Epithelial cell of prostate (primary cell): Measurements from ENCODE around the gene UMODL1.

Source experiments
- DNase-seq: peaks from one replicate; pipeline ENCODE4 v3.0.0-alpha.2; 2011; ENCODE audit warnings: low read depth, low spot score
- H3K27ac ChIP-seq: fragments of 450-650 bp; 2 replicates; pipeline ENCODE4 v1.5.1; 2017; ENCODE audit warnings: mild to moderate bottlenecking

The UMODL1 gene

DNA sequence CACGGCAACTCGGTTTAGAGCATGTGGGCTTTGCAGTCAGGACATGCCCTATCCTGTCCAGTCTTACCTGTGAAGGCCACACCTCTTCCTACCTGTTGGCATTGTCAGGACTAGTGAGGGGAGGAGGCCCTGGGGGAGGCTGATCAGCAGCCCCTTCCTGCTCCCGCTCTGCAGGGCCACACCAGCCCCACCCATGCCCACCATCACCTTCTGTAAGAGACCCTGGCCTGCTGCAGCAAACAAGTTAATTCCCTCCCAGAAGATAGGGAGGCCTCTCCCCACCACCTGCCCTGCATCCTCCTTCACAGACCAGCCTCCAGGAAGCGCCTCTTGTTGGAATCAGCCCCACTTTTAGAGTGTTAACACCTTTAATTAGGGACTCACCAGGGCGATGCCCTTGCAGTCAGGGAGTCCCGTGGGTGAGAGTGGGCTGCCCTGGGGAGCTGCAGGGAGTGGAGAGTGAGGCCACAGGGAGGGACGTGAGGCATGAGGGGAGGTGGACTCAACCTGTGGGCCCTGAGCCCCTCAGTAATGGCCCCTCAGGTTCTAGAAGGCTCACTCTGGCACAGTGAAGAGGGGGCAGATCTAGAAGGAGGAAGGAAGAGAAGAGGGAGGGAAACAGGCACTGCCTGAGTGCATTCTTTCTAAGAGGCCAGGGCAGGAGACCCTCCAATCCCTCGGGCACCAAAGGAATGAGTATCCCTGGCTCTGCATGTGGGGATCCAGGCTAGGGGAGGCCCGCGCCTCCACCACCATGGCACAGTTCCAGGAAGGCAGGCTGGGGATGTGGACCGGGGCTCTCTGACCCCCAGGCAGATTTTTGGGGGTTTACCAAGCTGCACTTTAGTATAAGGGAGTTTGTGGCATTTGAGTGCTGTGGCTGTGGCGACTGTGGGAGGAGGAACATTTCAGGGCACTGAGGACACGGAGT is 8.2 kb downstream of the UMODL1 start:
- no peak for DNase-seq
- no peak overlapping the region for H3K27ac ChIP-seq

DNA sequence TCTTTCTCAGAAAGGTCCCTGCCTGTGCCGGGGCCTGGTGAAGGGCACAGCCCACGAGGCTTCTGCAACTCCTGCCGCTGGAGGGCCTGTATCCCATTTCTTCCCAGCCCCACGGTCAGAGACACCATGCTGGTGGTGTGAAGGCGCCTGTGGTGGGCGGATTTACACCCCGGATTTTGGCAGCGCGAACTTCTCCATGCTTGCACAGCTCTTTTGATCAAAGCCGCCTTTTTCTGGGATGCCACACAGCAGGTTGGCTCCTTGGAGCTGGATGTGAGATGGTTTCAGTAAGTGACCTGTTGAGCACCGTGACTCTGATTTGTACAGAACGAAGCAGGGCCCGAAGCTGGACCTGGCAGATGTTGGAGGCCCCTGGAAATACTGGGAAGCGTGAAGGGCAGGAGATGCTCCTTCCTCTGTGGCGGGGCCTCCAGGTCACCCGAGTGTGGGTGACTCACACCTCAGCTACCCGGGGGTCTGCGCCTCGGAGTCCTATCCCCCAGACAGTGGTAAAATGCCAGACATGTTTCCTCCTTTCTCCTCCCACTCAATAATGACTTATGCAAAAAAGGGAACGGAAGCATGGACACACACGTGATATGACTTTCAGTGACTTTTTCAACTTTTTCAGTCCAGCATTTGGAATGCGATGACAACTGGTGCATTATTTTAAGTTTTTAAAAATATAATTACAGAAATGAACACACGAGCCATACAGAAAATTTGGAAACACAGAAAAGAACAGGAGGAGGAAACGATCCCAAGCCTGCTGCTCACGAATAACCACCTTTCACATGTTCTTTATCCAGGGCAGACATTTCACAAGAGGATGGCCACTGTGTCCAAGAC is 9.0 kb downstream of the UMODL1 start:
- DNase-seq: no peak
- no peak overlapping the region for H3K27ac ChIP-seq

DNA sequence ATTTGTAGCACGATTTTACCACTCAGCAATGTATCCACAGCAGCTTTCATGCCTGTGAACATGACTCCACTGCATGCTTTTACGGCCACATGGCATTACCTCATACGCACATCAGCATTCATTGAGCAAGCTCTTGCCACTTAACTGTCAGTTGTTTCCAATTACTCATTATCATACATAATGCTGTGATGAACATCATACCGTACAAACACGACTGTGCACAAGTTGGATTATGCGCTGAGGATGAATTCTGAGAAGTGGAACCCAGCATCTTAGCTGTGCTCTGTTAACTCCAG is 9.6 kb downstream of the UMODL1 start:
- no peak for DNase-seq
- H3K27ac ChIP-seq: no peak overlapping the region

DNA sequence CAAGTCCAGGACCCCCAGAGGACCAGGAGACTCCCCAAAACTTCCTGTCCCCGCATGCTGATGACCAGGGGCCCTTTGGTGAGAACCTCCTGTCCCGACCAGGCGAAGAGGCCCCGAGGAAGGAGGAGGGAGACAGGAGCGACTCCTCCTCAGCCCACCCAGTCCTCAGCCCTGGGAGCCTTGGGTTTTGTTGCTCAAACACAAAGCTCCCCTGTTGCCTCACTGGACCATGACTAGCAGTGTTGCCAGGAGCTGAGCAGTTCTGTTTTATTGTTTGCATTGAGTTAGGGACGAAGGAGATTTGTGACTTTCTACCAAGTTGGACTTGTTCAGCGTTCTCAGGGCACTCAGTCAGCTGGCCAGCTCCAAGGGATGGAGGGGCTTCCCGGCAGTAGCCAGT is 10.0 kb downstream of the UMODL1 start:
- DNase-seq: no peak
- H3K27ac ChIP-seq: no peak overlapping the region

DNA sequence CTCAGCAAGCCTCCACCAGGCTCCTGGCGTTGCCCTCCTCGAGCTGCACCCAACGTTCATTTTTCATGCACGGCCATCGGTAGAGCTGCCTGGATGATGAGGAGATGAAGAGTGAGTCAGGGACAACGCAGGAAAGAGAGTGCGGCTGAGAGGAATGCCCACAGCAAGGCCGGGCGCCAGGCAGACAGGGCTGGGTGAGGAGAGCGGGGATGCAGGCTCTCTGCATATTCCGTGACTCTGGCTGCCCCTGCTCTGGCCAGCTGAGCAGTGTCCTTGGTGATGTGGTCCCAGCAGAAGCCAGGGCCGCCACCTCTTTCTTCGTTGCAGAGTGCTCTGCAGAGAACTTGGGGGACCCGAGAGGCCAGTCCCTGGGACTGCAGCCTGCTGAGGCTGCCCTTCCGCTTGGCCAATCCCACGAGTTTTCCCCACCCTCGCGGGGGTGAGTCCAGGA is 10.8 kb downstream of the UMODL1 start:
- DNase-seq: no peak
- H3K27ac ChIP-seq: no peak overlapping the region

DNA sequence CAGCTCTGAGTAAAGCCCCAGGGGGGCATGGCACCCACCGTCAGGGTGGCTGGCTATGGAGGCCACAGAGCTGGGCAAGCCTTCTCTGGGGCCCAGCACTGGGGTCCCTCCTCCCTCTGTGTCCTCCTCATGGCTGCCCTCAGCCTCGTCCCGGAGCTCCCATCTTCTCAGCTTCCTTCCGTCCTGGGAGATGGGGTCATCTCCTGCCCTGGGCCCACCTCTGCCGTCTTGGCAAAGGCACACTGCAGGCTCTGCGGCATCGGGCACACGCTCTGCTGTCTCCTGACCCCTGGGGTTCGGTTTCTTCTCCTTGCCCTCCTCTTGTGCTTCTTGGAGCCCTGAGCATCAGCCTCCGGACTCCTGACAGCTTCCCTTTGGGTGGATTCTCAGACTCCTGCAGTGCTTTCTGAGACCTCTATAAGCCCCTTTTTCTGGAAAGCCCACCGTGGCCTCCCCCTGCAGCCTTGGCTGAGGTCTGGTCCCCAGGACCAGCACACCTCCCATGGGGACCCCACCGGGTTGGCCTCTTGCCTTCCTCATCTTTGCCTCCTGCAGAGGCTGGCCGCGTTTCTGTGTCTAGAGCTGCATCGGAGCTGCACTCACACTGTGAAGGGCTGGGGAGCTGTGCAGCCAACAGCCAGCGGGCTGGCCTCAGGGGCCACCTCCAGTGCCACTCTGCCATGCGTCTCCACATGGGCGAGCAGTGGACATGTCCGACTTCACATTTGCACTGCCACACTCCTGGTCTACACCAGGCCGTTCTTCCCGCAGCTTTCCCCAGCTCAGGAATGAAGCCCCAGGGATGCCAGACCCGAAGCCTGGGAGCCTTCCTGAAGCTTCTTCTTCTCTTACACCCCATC is 11.6 kb downstream of the UMODL1 start:
- H3K27ac ChIP-seq: no peak overlapping the region
- DNase-seq: no peak

DNA sequence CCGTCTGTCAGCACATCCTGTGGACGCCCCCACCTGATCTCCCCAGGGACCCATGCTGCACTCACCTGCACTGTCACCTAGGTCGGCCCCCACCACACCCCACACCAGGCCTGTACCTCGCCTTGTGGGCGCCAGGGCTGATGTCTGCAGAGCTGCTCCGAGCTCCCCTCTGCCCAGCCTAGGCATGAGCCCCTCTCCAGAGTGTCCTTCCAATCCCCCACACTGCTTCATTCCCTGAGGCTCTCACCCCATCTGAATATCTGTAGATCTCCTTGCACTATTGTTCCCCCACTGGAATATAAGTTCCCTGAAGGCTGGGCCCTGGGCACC is 12.2 kb downstream of the UMODL1 start:
- H3K27ac ChIP-seq: no peak overlapping the region
- DNase-seq: no peak

DNA sequence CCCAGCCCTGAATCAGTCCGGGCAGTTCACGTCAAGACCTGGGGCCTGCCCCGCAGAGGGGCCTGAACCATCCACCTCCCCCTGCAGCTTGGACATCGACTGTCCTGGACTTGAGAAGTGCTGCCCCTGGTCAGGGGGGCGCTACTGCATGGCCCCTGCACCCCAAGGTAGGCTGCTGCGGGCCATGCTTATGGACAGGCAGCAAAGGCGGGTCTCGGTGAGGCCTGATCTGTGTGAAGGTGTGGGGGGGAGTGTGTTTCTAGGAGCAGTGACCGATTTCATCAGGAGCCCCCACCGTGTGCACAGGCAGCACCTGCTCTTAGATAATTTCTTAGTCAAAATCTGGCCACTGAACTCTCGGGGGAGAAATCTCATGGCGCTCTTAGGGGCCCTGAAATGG is 13.0 kb downstream of the UMODL1 start:
- DNase-seq: no peak
- no peak overlapping the region for H3K27ac ChIP-seq

DNA sequence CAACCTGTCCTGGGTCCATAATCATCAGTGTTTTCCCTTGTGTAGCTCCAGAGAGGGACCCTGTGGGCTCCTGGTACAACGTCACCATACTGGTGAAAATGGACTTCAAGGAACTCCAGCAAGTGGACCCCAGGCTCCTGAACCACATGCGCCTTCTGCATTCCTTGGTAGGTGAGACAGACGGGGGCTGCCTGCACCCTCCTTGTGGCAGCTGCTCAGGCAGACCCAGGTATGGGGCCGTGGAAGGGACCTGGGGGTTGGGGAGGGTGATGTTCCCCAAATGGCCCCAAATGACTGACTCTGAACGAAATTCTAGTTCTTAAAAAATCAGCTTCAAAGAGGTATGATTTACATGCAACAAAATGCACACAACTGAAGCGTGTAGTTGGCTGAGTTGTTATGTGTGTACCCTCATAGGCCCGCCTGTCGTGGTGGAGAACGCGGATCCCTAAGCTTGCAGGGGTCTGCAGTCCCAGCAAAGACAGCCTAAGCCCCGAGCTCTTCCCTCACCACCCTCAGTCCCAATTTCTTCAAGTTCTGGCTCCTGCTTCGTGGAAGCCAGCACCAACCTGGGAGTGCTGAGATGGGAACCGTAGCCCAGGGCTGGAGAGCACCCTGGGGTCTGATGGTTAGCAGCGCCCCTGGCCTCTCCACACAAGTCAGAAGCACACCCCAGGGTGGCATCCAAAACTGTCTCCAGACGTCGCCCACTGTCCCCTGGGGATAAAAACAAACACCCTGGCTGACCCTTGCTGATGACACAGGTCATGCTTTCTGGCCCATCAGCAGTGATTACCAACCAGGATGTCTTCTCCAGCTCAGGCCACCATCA is 14.3 kb downstream of the UMODL1 start:
- H3K27ac ChIP-seq: no peak overlapping the region
- no peak for DNase-seq

DNA sequence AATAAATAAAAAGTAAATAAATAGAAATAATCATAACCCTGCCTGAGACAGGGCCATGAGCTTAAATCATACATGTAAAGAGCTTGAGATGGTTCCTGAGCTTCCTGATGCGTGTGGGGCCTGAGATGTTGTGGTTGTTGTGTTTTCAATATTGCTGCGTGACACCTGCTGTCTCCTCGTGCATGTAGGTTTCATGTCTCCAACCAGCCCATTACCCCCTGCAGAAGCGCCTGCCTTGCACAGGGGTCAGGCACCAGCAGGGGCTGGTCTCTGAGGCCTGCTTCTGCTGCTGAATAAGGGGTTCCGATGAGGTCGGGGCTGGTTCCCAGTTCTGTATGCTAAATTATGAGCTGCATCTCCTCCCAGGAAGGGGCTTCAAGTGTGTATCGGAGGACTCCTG is 15.9 kb downstream of the UMODL1 start:
- no peak overlapping the region for H3K27ac ChIP-seq
- DNase-seq: no peak

DNA sequence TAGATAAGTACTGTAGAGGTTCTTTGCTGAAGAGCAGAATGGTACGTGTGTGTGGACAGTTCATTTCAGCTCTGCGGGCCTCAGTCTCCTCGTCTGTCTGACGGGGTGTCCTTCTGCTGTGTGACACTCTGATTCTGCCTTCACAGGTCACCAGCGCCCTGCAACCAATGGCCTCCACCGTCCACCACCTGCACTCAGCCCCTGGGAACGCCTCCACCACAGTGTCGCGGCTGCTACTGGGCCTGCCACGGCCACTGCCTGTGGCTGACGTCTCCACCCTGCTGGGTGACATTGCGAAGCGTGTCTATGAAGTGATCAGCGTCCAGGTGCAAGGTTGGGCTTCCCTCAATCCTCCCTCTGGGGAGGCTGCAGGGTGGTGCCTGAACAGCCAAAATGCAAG is 17.0 kb downstream of the UMODL1 start:
- no peak for DNase-seq
- H3K27ac ChIP-seq: no peak overlapping the region

DNA sequence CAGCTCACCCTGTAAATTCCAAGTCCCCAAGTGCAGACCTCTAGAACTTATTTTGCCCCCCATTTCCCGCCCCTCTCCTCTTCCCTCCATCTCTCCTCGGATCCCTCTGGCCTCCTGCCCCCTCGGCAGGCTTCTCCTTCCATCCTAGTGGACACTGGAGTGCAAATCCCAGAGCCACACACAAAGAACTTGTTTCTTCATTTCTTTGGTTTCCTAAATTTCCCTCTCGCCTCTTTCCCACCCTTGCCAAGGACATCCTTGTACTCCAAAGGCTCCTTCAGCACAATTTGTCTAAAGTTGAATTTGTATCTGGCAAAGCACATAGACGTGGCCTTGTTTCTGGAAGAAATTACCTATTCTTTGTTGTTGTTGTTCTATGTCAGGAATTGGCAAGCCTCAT is 17.5 kb downstream of the UMODL1 start:
- no peak overlapping the region for H3K27ac ChIP-seq
- no peak for DNase-seq

DNA sequence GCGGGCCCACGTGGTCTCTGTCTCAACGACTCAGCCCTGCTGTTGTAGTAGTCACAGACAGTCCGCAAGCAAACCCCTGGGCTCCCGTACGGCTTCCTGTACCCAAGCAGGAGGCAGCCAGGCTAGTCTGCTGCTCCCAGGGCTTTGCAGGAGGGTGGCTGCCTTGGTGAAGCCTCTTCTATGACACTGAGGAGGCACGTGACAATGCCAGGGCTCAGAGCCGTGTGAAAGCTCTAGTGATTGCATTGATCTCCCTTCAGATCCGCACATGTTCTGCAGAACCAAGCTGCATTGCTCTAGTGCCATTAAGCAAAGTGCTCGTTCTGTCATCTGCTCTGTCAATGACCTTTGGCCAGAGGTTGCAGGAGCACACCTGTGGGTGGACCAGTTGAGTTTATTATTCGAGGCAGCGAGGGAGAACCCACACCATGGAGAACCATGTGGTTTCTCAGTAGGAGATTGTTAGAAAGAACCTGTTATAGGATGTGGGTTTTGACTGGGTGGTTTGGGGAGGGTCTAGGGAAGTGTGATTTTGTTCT is 18.0 kb downstream of the UMODL1 start:
- no peak overlapping the region for H3K27ac ChIP-seq
- no peak for DNase-seq

DNA sequence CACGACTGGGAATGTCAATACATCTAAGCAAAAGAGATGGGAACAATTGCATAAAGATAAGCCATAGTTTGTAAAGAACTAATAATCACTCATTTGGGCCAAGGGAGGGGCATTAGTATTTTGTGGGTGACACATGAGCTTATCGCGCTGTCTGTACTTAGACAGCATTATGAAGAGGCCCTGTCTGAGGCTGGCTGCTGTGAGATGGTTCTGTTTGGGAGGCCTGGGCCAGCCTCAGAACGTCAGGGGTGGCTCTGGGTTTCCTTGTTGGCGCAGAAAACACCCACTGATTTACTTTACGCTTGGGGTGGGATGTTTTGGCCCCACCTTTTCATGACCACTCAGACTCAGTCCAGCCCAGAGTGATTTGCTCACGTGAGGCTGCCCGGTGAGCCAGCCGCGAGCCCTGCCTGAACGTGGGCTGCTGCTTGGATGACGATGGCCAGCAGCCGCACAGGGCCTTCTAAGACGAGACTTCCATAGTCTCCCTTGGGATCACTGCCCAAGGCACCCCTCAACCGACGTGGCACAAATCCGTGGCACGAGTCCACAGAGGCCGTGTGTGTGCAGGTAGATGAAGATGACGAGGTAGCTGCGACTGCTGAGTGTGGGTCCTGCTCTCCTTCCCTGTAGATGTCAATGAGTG is 18.7 kb downstream of the UMODL1 start:
- no peak overlapping the region for H3K27ac ChIP-seq
- no peak for DNase-seq

DNA sequence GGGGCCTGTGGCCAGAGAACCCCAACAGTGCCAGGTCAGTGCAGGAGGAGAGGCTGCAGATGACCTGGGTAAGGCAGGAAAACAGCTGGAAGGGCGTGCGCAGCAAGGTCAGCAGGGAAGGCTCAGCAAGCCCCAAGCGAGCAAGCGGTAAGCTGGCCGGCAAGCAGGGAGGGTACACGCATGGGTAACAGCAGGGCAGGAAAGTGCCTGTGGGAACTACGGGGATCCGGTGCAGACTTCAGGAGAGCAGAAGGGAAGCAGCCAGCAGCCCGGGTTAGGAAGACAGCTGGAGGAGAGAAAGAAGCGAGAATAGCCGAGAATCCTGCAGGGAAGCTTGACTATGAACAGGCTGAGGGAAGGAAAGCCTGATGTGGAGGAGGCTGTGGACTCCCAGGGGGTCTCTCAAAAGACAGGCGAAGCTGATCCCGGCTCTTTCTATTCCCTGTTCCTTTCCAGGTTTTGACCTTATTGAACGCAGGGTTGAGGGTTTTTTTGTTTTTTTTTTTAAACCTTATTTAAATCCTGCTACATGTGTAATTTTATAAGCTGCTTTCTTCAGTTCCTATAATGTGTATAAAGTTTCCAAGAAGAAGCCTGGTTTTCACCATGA is 20.9 kb downstream of the UMODL1 start:
- no peak for DNase-seq
- no peak overlapping the region for H3K27ac ChIP-seq

DNA sequence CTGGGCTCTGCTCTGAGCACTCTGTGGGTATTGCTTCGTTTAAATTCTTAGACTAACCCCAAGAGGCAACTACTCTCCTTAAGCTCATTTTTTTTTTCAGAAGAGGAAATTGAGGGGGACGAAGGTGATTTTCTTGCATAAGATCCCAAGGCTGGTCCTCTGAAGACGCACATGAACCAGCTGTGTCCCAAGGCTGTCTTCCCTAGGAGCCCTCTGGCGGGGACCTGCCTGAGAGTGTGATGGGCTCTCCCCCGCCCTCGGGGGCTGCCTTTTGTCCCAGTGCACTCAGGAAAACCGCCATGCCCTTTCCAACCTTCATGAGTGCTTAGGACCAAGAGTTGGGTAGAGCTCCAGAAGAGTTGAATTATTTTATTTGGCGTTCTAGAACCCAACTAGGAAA is 21.7 kb downstream of the UMODL1 start:
- DNase-seq: no peak

DNA sequence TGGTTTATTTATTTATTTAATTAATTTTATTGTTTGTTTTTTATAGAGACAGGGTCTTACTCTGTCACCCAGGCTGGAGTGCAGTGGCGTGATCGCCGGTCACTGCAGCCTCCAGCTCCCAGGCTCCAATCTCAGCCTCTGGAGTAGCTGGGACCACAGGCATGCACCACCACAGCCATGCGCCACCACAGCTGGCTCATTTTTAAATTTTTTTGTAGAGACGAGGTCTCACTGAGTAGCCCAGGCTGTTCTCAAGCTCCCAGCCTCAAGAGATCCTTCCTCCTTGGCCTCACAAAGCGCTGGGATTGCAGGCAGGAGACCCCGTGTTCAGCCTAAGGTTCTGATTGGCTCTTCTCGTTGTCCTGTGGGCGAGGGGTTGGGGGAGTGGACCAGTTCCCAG is 22.1 kb downstream of the UMODL1 start:
- no peak for DNase-seq
- H3K27ac ChIP-seq: no peak overlapping the region

More for the DNA sequence above, 21.7 kb downstream of the UMODL1 start:
- H3K27ac ChIP-seq: no peak overlapping the region

DNA sequence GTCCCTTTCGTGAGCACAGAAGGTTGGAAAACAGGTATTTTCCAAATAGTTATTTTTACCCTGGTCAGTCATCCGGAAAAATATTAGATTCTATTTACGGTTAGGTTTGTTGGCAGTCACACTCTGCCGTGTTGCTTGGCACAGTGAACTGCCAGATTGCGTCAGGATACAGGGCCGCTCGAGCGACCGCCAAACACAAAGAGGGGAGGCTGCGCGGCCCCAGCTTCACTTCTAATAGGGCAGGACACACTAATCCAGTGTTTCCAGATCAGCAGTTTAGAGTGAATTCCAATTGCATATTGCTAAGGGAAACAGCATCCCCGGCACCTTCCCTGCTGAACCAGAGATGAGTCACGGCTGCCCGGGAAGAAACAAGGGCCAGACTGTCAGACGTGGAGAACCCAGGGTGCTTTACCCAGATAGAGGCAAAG is 22.9 kb downstream of the UMODL1 start:
- no peak overlapping the region for H3K27ac ChIP-seq
- DNase-seq: no peak

DNA sequence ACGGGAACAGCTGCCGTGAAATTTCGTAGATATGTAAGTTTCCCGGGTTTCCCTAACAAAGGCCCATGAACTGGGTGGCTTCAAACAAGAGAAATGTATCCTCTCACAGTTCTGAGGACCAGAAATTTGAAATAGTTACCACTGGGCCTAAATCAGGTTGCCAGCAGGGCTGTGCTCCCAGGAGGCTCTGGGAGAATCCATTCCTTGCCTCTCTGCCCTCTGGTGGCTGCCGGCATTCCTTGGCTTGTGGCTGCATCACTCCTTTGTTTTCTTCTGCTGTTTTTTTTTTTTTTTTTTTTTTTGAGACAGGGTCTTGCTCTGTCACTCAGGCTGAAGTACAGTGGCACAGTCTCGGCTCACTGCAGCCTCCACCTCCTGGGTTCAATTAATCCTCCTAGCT is 23.7 kb downstream of the UMODL1 start:
- DNase-seq: no peak

More for the DNA sequence above, 23.7 kb downstream of the UMODL1 start:
- H3K27ac ChIP-seq: no peak overlapping the region
